H7 (cell line): ENCODE data around the gene DCBLD2. TPM values are rescaled to one million over a fixed set of nuclear protein-coding genes. Genes with fewer than 3 reads are reported as not detected.

Experiments
- DNase-seq: peaks from one replicate; pipeline ENCODE4 v3.0.0; 2012
- H3K27me3 ChIP-seq: 2 replicates; pipeline ENCODE4 v1.6.0; 2011; ENCODE audit warnings: mild to moderate bottlenecking, low read length; ENCODE audit not compliant: control insufficient read depth, insufficient read depth
- H3K36me3 ChIP-seq: replicated peaks from 2 replicates; pipeline ENCODE4 v1.5.1; 2011; ENCODE audit warnings: low read length; ENCODE audit not compliant: control insufficient read depth, insufficient read depth
- H3K4me3 ChIP-seq: 2 replicates; pipeline ENCODE4 v1.5.1; 2011; ENCODE audit warnings: low read depth, mild to moderate bottlenecking, control low read depth, low read length, moderate library complexity; ENCODE audit not compliant: insufficient read depth
- total RNA-seq: library from RNA; depleted of rRNA; stranded (reverse); fragments of >200 nt; shearing (Covaris generic); gene quantifications from 2 replicates; pipeline ENCODE4 v1.2.3, GENCODE V29; 2014

The DCBLD2 gene
- total RNA-seq, 1 experiment from 2014 or later = 43.8 TPM

DNA sequence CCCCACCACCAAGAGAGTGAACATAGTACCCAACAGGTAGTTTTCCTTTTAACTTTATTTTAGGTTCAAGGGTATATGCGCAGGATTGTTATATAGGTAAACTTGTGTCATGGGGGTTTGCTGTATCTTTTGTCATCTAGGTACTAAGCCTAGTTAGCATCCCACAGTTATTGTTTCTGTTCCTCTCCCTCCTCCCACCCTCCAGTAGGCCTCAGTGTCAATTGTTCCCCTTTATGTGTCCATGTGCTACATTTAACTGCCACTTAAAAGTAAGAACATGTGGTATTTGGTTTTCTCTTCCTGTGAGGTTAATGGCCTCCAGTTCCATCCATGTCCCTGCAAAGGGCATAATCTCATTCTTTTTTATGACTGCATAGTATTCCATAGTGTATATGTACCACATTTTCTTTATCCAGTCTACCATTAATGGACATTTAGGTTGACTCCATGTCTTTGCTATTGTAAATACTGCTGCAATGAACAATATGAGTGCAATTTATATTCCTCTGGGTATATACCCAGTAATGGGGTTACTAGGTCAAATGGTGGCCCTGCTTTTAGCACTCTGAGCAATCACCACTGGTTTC lies 72.2 kb downstream of the DCBLD2 start:
- DNase-seq = no peak
- Histone ChIP-seq H3K27me3 (no peaks in the 10 kb centered on the region), H3K4me3 (no peak overlapping the region), H3K36me3 (peaks cover 2% of the 10 kb centered on the region; the same call in 1 of the 2 replicates)

- Histone ChIP-seq H3K36me3 (no peaks in the 10 kb centered on the region), H3K27me3 (no peaks in the 10 kb centered on the region), H3K4me3 (no peak overlapping the region)
- DNase-seq = no peak
These were observed 74.1 kb downstream of the DCBLD2 start for GRCh38 chr3:98827221-98827920.

DNA sequence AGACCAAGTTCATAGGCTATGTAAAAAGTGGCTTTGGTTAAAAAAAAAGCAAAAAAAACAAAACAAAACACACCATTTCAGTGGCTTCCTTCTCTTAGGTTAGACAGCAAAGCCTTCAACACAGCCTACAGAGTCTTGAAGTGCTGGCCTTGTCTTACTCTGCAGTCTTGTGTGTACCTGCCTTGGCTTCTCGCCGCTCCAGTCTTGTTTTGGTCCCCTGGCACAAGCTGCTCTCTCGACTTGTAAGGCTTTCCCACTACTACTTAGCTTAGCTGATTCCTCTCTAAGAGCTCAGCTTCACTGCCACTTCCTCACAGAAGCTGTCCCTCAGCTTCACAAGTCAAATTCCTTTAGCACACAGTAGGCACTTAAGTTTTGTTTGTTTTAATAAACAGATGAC lies 75.4 kb downstream of the DCBLD2 start:
- DNase-seq = no peak
- no peak overlapping the region for H3K4me3 ChIP-seq
- no peaks in the 10 kb centered on the region for H3K36me3 ChIP-seq

DNA sequence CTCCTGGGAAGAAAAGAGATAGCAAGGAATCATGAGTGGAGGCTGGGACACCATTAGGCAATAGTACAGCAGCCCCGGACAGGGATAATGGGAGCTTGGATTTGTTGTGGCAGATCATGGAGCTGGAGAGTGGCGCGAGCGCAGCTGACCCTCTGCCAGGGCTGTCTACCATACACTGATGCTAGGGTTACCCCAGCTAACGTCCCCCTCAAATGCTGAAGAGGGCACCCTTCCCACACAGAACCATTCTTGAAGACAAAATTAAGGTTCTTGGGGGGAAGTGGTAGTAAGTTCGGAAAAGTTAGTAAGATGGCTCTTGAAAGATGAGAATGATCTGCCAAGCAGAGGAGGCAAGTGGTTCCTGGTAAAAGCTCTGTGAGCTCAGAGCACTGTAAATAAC lies 77.2 kb downstream of the DCBLD2 start:
- H3K27me3 ChIP-seq = no peaks in the 10 kb centered on the region
- DNase-seq = no peak
- H3K4me3 ChIP-seq = no peak overlapping the region
- H3K36me3 ChIP-seq = no peaks in the 10 kb centered on the region

More for the DNA sequence above, 75.4 kb downstream of the DCBLD2 start:
- H3K27me3 ChIP-seq = no peaks in the 10 kb centered on the region

DNA sequence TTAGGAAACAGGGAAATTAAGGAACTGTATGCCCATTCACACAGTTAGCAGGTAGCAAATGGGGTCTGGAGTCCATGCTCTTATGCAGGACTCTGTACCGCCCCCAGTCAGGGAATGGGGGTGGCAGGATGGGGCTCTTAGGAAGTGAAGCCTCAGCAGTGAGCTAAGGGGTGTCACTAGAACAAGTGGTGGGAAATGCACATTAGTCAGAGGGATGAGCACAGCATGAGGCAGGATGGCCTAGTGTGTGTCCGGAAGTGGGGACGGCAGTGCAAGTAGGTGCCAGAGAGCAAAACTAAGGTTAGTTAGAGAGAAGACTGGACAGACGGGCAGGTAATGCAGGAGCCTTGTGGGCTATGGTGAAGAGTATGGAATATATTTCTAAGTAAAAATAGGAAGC lies 77.7 kb downstream of the DCBLD2 start:
- Histone ChIP-seq H3K27me3 (no peaks in the 10 kb centered on the region), H3K36me3 (no peaks in the 10 kb centered on the region; the same call in none of the 2 replicates), H3K4me3 (no peak overlapping the region)
- no peak for DNase-seq

GRCh38 chr3:98821063-98821462 lies 80.4 kb downstream of the DCBLD2 start:
- Histone ChIP-seq H3K36me3 (peaks cover 1% of the 10 kb centered on the region), H3K27me3 (no peaks in the 10 kb centered on the region), H3K4me3 (no peak overlapping the region)
- DNase-seq = no peak

DNA sequence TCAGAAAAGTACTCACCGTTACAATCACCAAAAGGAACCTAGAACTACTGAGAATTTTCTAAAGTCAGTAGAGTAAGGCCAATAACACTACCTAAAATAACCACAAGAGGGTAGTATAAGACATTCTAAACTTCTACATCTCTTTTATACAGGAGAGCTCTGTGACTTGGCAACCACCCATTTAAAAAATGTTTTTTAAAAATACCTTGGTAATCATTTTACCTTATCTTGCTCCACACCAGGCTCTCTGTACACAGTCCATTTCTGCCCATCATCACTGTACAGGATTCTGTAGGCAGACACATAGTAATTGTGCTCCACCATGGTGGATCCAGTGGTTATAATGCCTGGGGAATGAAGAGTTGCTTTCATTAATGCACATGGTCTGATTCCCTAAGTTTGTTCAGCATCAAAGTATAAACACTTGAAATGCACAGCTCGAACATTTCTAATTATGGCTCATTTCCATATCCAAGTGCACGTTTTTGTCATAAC lies 83.9 kb downstream of the DCBLD2 start:
- Histone ChIP-seq H3K27me3 (no peaks in the 10 kb centered on the region), H3K4me3 (no peak overlapping the region), H3K36me3 (peaks cover 1% of the 10 kb centered on the region)
- peak; percentile 40 for DNase-seq

DNA sequence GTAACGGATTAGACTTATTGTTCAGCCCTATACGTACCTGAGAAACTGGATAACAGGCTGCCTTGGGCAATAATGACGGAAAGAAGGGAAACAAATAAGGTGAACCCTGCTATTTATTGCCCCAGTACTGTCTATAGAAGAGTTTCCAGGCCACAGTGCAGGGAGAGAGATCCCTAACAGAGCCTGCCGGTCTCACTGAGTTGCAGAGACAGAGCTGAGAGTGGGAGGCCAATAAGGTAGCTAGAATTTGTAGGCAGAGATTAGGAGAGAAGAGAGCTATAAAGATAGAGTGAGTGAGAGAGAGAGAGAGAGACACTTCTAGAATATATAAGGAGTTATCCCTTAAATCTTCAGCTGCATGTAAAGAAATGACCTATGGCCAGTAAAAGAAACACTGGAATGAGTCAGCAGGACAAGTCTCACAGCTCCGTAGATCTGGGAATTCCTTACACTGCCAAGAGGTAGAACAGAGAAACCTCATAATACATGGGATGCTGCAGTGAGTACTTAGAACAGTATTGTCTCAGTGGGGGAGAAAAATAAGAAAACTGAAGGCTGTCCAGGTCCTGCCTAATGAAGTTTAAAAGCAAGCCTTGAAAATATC lies 86.6 kb downstream of the DCBLD2 start:
- no peak for DNase-seq
- Histone ChIP-seq H3K36me3 (peaks cover 3% of the 10 kb centered on the region), H3K4me3 (no peak overlapping the region), H3K27me3 (no peaks in the 10 kb centered on the region)

DNA sequence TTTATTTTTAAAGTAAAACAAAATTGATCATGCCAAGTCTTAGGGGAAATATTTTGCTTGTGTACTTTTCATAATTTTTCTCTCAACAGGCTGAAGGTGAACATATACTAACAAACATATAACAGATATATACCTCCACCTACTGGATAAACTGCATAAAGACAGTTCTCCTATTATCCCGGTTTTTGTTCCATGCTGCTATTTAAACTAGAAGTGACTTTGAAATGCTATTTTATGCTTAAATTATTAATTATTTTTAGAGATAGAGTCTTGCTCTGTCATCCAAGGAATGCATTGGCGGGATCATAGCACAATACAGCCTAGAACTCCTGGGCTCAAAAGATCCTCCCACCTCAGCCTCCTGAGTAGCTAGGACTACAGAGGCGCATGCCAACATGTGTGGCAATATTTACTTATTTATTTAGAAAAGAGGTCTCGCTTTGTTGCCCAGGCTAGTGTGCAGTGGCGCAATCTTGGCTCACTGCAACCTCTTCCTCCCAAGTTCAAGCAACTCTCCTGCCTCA lies 88.6 kb downstream of the DCBLD2 start:
- no peaks in the 10 kb centered on the region for H3K27me3 ChIP-seq
- peak; percentile 17 for DNase-seq

DNA sequence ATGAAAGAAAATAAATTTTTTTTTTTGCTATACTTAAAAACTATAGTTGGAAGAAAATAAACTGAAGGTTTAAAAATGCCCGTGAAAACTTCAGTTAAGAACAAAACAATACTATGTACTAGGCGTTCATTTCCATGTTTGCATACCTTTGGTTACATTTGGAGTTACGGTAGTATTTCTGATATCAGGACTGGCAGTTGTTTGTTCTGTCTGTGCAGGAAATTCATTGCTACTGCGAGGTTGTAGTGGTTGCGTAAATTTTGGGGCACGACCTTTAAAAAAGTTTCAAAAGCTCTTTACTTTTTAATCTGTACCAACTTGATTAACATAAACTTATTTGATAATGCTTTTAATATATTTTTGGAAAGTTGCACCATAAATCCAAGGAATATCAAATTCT lies 90.4 kb downstream of the DCBLD2 start:
- DNase-seq = no peak
- H3K27me3 ChIP-seq = no peaks in the 10 kb centered on the region
- H3K4me3 ChIP-seq = no peak overlapping the region
- peaks cover 15% of the 10 kb centered on the region for H3K36me3 ChIP-seq

More for the DNA sequence above, 88.6 kb downstream of the DCBLD2 start:
- H3K36me3 ChIP-seq = peaks cover 4% of the 10 kb centered on the region
- no peak overlapping the region for H3K4me3 ChIP-seq

DNA sequence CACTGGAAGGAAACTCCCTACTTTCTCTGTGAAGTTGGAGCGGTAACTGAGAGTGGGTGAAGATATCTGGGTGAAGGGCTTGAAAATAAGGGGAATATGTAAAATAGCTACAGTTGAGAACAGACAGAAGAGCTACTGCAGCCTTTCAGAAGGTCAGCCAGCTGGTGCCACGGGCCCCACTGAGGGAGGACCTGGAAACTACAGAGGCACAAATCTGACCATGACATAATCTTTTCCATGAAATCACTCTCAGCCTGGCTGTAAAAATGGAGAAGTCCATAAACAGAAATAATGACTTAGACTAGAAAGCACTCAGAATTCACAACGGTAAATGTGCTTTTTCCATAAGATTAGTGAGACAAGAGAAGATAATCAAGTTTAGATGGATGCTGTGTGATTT lies 91.9 kb downstream of the DCBLD2 start:
- Histone ChIP-seq H3K4me3 (no peak overlapping the region), H3K27me3 (no peaks in the 10 kb centered on the region), H3K36me3 (peaks cover 18% of the 10 kb centered on the region)
- DNase-seq = no peak

DNA sequence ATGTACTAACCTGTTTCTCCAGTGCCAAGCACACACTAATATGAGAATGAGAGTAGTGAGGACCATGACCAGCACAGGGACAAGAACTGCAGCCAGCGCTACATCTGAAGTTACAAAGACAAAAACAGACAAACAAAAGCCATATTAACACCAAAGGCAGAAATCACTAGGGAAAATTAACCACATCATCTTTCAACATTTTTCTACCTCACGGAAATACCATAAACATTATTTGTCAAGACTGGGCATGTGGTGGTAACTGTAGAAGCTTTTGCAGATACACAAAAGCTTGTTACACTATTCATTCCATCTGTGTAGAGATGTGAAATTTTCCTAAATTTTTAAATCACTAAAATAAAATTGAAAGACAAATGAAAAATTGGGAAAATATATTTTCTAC lies 93.4 kb downstream of the DCBLD2 start:
- H3K36me3 ChIP-seq = peaks cover 18% of the 10 kb centered on the region
- H3K4me3 ChIP-seq = no peak overlapping the region
- H3K27me3 ChIP-seq = no peaks in the 10 kb centered on the region
- no peak for DNase-seq

- H3K27me3 ChIP-seq = no peaks in the 10 kb centered on the region
- H3K36me3 ChIP-seq = peaks cover 18% of the 10 kb centered on the region
These were observed 93.9 kb downstream of the DCBLD2 start for GRCh38 chr3:98807561-98807960.

DNA sequence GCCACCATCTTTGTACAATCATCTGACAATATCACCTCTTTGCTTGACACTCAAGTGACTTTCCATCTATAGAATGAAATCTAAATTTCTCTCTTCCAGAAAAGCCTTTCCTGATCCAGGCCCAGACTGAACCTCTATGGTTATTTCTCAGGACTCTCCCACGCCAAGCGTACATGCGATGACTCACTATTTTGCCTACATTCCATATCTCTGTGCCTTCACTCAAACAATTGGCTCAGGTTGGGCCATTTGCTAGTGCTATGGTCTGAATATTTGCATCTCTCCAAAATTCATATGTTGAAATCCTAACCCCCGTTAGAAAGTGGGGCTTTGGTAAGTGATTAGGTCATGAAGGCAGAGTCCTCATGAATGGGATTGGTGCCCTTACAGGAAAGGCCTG lies 94.5 kb downstream of the DCBLD2 start:
- H3K4me3 ChIP-seq = no peak overlapping the region
- H3K27me3 ChIP-seq = no peaks in the 10 kb centered on the region
- DNase-seq = no peak
- peaks cover 18% of the 10 kb centered on the region for H3K36me3 ChIP-seq

More at GRCh38 chr3:98807561-98807960, 93.9 kb downstream of the DCBLD2 start:
- H3K4me3 ChIP-seq = no peak overlapping the region
- DNase-seq = no peak

GRCh38 chr3:98806521-98806920 lies 95.0 kb downstream of the DCBLD2 start:
- no peak for DNase-seq
- Histone ChIP-seq H3K27me3 (no peaks in the 10 kb centered on the region), H3K4me3 (no peak overlapping the region), H3K36me3 (peaks cover 18% of the 10 kb centered on the region)
